NCI-H510A (cell line): ENCODE measurements around the gene NPIPB8.
"Not testable (repeated sequence)": the region's sequence is repeated elsewhere in the genome, so short reads cannot be mapped to it uniquely, and the experiment has no call there.

ENCODE experiments used
- DNase-seq: peaks from one replicate; lab custom pipeline; 2025; lab: John Stamatoyannopoulos, UW

Gene NPIPB8

DNA sequence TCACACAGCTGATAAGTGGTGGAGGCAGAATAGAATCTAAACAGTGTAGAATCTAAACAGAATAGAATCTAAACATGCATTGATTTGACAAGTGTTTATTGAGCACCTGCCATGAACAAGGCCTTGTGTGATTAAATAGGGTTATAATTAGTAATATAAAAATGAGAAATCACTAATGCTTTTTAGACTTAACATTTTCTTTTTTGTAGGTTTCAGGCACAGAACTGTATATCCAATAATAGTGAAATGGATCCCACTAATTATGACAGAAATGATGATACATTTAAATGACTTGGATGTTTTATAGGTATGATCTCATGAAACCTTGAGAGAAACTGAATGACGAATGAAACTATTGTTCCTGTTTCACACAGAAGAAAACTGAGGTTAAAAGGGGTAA, at the start of gene NPIPB8:
Gene NPIPB8 (plus strand): TSS at position 301 of the 400 bp plus-strand sequence. CDS start 296 bp downstream, outside the sequence.
- DNase-seq: not testable (repeated sequence)

DNA sequence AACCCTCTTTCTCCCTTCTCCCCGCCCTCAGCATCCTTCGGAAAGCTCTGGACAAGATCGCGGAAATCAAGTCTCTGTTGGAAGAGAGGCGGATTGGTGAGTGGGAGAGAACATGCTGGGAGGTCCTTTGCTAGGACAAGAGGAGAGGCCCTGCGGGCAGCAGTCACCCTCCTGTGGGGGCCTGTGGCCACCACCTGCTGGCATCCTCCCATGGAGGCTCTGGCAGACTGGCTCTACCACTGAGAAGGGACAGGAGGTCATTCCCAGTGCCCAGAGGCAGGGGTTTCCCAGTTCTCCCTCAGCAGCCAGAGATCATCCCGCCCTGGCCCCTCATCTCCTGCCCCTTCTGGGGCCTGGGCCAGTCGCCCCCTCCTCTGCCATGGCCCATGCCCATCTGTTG, 48.8 kb upstream of the NPIPB8 start:
- no peak for DNase-seq

GRCh38 chr16:28589930-28590329, 47.9 kb upstream of the NPIPB8 start:
- no peak for DNase-seq

GRCh38 chr16:28590384-28591340, 47.2 kb upstream of the NPIPB8 start:
- DNase-seq: no peak

GRCh38 chr16:28591355-28591754, 46.5 kb upstream of the NPIPB8 start:
- DNase-seq: no peak

DNA sequence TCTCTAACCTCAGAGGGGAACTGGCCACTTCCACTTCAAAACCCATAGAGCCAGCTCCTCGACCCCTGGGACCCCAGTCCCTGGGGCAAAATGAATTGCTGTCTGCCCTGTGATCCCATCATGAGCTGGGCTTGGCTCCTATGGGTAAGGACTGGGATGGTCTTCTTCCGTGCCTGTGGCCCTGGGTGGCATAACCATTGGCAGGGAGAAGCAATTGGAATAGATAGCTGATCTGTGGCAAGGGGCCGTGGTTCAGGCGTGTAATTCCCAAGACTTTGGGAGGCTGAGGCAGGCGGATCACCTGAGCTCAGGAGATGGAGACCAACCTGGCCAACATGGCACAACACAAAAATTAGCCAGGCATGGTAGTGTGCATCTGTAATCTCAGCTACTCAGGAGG, 45.4 kb upstream of the NPIPB8 start:
- no peak for DNase-seq

- DNase-seq: no peak
Measured at GRCh38 chr16:28592979-28593553, 44.8 kb upstream of the NPIPB8 start.

DNA sequence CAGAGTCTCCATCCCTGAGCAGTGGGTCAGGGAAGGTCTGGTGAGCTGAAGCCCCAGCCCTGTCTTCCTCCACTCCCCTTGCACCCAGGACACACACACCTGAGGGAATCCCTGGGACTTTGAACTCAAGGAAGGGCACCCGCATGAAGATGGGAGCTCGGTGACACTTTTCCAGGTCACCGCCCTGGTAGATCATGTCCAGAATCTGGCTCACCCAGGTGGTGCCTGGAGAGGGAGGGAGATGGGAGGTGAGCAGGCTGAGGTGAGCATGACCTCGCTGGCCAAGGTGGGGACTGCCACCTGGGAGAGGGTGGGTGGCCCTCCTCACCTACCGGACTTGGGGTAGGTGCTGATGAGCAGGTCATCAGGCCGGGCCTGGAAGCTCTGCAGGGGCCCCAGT, 42.4 kb upstream of the NPIPB8 start:
- not testable (repeated sequence) for DNase-seq

DNA sequence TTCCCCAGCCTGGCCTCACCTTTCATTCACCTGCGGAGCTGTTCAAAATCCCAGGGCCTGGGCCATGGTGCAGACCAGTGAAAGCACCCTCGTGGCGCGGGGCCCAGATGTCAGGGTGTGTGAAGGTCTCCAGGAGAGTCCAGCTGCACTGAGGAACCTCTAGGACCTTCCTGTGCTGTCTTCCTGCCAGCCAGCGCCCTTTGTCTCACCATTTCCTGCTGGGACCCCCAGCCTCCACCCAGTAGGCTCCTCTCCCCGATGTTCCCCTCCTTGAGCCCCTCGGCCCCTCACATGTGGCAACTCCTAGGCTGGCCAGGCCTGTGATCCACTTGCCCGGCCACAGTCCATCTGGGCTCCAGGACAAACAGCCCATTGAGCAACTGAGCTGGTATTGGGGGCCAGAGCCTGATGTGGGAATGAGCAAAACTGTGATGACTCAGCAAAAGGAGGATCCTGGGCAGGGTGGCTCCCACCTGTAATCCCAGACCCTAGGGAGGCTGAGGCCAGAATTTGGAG, 41.7 kb upstream of the NPIPB8 start:
- no peak for DNase-seq

- DNase-seq: no peak
Measured at GRCh38 chr16:28596840-28597691, 40.8 kb upstream of the NPIPB8 start, which contains the start of gene SULT1A2. SULT1A2 (minus strand) TSS chr16:28597050; CDS start chr16:28595930, 1,120 bp downstream.

- DNase-seq: peak; percentile 87
Measured at GRCh38 chr16:28597692-28598261, 40.1 kb upstream of the NPIPB8 start.

GRCh38 chr16:28599377-28600285, 38.2 kb upstream of the NPIPB8 start:
- not testable (repeated sequence) for DNase-seq

- DNase-seq: not testable (repeated sequence)
Measured at GRCh38 chr16:28600965-28601364, 36.9 kb upstream of the NPIPB8 start.

- DNase-seq: not testable (repeated sequence)
Measured at GRCh38 chr16:28601589-28601988, 36.3 kb upstream of the NPIPB8 start.

- not testable (repeated sequence) for DNase-seq
Measured at GRCh38 chr16:28602062-28602461, 35.8 kb upstream of the NPIPB8 start.

DNA sequence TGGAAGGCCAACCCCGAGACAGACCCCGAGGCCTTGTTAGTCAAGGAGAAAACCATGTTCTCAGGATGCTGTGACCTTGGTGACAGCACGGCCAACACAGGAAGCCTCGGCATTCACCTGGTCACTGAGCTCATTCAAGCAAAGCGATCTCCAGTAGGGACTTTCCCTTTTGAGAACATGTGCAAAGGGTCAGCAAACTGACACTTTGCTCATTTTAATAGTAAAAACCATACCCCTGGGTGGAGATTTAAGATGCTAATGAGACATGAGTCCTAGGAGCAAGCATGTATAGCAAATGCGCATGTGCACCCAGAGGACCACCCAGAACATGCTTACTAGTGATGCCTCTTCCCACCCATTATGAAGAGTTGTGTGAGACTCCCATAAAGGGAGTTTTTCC, 35.3 kb upstream of the NPIPB8 start:
- DNase-seq: no peak

GRCh38 chr16:28603381-28604185, 34.3 kb upstream of the NPIPB8 start:
- DNase-seq: no peak

DNA sequence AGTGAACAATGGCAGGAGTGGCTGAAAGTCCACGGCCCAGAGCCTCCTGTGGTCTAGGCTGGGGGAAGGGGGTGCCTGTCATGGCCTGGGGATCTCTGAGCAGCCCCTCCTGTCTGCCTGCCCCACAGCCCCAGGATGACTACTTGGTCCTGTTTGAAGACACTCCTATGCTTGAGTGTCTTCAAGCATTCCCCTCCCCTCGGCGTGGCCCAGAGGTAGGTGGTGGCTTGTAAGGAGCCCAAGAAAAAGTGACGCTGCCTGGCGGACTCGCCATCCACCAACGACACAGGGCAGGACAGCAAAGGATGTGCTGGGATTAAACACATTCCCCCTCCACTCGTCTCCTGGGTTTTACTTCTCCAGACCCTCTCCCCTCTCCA, 33.7 kb upstream of the NPIPB8 start:
- DNase-seq: no peak

DNA sequence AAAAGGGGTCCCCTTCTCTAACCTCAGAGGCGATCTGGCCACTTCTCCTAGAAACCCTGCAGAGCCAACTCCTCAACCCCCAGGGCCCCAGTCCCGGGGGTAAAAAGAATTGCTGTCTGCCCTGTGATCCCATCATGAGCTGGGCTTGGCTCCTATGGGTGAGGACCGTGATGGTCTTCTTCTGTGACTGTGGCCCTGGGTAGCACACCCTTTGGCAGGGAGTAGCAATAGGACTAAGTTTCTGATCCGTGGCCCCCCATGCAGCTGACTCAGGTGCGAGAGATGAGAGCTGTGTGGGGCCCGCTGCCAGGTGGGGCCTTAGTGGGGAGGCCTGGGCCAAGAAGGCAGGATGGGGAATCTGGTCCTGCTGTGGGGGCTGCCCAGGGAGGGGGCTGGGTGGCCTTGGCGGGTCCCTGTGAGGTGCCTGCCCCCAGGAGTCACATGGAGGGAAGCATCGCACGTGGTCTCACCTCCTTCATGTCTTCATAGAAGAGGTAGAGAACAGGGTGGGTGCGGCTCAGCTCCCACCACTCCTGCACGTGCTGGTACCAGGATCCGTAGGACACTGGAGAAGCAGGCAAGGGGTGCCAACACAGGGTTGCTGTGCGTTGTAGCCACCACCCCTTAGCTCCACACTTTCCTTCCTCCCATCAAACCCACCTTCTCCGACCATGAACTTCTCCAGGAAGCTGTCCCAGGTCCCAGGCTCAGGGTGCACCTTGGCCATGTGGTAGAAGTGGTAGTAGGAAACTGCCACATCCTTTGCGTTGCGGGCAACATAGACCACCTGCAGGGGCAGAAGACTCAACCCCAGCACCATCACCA, 31.4 kb upstream of the NPIPB8 start:
- DNase-seq: no peak
